ENCODE data around the gene B4GALT3.

DNA sequence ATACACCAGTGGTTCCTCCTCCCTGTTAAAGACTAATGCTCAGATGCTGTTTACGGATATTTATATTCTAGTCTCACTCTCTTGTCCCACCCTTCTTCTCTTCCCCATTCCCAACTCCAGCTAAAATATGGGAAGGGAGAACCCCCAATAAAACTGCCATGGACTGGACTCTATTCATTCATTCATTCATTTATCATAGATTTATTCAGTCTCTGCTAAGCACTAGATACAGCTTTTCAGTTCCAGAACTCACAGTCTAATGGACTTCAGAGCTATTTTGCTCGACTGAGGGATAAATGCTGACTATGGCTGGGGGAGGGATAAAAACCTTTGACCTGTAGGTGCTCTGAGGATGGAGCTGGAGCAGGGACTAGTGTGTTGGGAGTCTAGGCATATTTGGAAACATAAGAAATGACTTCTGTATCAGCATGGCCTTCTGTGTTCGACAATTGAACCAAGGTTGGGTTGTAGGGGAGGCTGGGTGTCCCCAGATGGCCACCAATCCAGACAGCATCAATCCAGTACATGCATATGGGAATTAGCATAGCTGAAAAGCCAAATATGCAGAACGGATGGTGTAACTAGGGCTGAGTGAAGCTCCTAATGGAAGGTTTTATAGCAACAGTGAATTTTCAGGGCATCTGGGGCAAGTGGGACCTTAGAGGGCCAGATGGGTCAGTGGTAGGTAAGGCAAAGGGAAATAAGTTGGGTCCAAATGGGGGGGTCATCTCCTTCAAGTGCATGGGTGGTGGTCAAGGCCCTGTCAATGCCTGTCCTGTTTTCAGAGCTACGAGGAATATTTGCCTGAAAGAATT is 42.0 kb upstream of the B4GALT3 start:
- TF ChIP-seq GATA3 (IDR thresholded peaks at IDR 0.05; ENCODE audit: low read depth, low read length) = no peak
- TF ChIP-seq GATA2 (IDR thresholded peaks at IDR 0.05; ENCODE audit: low read depth, low read length) = no peak

Data from SH-SY5Y (cell line).